DOHH2 (cell line): ENCODE results near the gene ROCK2.

Source experiments
- H3F3A ChIP-seq: fragments of 200-600 bp; sonication (generic), shearing (Covaris generic); 2 replicates; pipeline ENCODE4 v1.6.0; 2016; ENCODE audit warnings: antibody characterized with exemption, mild to moderate bottlenecking; ENCODE audit not compliant: control insufficient read depth, insufficient read depth
- H3K27ac ChIP-seq: fragments of 200-600 bp; sonication (generic); 2 replicates; pipeline ENCODE4 v1.5.1; 2014; ENCODE audit warnings: low read depth, mild to moderate bottlenecking, low read length, moderate library complexity
- H3K27me3 ChIP-seq: fragments of 200-600 bp; sonication (generic); 2 replicates; pipeline ENCODE4 v1.6.1; 2014; ENCODE audit warnings: mild to moderate bottlenecking, low read length, mixed read lengths; ENCODE audit not compliant: control insufficient read depth
- H3K36me3 ChIP-seq: fragments of 200-600 bp; sonication (generic); 2 replicates; pipeline ENCODE4 v1.6.1; 2014; ENCODE audit warnings: mild to moderate bottlenecking, low read length, moderate library complexity, mixed read lengths; ENCODE audit not compliant: control insufficient read depth
- H3K4me1 ChIP-seq: fragments of 200-600 bp; sonication (generic); 2 replicates; pipeline ENCODE4 v1.6.1; 2014; ENCODE audit warnings: mild to moderate bottlenecking, low read length, mixed read lengths; ENCODE audit not compliant: control insufficient read depth
- H3K4me2 ChIP-seq: fragments of 200-600 bp; sonication (generic); 2 replicates; pipeline ENCODE4 v1.6.0; 2014; ENCODE audit warnings: mild to moderate bottlenecking, low read length, moderate library complexity
- H3K4me3 ChIP-seq: fragments of 200-600 bp; sonication (generic); 2 replicates; pipeline ENCODE4 v1.5.1; 2014; ENCODE audit warnings: mild to moderate bottlenecking, low read length, mixed read lengths
- H3K79me2 ChIP-seq: fragments of 200-600 bp; sonication (generic); 2 replicates; pipeline ENCODE4 v1.6.1; 2014; ENCODE audit warnings: mild to moderate bottlenecking, low read length, mixed read lengths; ENCODE audit not compliant: control insufficient read depth
- H3K9me2 ChIP-seq: fragments of 200-600 bp; sonication (generic); replicated peaks from 2 replicates; pipeline ENCODE4 v1.6.1; 2014; ENCODE audit warnings: mild to moderate bottlenecking, low read length, mixed read lengths; ENCODE audit not compliant: control insufficient read depth
- H3K9me3 ChIP-seq: fragments of 200-600 bp; sonication (generic); 2 replicates; pipeline ENCODE4 v1.6.1; 2014; ENCODE audit warnings: antibody characterized with exemption, low read length, mixed read lengths; ENCODE audit not compliant: control insufficient read depth, insufficient read depth
- H4K20me1 ChIP-seq: fragments of 200-600 bp; sonication (generic); 2 replicates; pipeline ENCODE4 v1.6.0; 2014; ENCODE audit warnings: low read depth, mild to moderate bottlenecking, antibody characterized with exemption, low read length, moderate library complexity; ENCODE audit not compliant: control insufficient read depth, insufficient read depth
- EZH2phosphoT487 ChIP-seq: fragments of 200-600 bp; sonication (generic); IDR thresholded peaks from 2 replicates; pipeline ENCODE4 v1.6.1; 2017; ENCODE audit warnings: borderline replicate concordance, mild to moderate bottlenecking, antibody characterized with exemption, low read length, moderate library complexity, mixed read lengths
- TF ChIP-seq, protein P1 (sequence below): fragments of 200-600 bp; sonication (generic); IDR thresholded peaks from one replicate; pipeline ENCODE4 v1.5.1; 2014; ENCODE audit warnings: antibody characterized with exemption, mild to moderate bottlenecking, low read depth, low read length; ENCODE audit not compliant: poor library complexity, severe bottlenecking

Gene ROCK2

DNA sequence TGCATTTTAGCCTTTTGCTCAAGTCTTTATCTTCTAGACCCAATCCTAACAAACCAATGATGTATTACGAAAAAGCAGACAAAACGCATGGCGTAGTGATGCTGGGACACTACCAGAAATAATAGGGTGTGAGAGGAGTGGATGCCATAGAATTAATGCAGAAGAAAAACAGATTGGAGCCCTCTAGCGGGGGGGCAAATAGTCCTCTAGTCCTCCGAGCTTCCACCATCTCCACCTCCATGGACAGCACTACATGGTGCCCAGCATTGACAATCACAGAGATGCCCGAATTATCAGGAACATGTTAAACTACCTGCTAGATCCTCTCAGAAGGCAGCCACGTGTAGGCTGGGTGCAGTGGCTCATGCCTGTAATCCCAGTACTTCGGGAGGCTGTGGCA, 15.4 kb upstream of the ROCK2 start:
- Histone ChIP-seq H3K27ac (no peak overlapping the region), H3K36me3 (no peaks in the 10 kb centered on the region), H3K27me3 (peaks cover 4% of the 10 kb centered on the region; the same call in 1 of the 2 replicates), H3K9me3 (no peaks in the 10 kb centered on the region), H3K4me3 (no peak overlapping the region), H3K9me2 (no peaks in the 10 kb centered on the region), H3K4me1 (no peaks in the 10 kb centered on the region), H3K4me2 (no peak overlapping the region), H3F3A (no peaks in the 10 kb centered on the region), H4K20me1 (no peaks in the 10 kb centered on the region), H3K79me2 (no peaks in the 10 kb centered on the region)
- TF ChIP-seq, protein P1, sequence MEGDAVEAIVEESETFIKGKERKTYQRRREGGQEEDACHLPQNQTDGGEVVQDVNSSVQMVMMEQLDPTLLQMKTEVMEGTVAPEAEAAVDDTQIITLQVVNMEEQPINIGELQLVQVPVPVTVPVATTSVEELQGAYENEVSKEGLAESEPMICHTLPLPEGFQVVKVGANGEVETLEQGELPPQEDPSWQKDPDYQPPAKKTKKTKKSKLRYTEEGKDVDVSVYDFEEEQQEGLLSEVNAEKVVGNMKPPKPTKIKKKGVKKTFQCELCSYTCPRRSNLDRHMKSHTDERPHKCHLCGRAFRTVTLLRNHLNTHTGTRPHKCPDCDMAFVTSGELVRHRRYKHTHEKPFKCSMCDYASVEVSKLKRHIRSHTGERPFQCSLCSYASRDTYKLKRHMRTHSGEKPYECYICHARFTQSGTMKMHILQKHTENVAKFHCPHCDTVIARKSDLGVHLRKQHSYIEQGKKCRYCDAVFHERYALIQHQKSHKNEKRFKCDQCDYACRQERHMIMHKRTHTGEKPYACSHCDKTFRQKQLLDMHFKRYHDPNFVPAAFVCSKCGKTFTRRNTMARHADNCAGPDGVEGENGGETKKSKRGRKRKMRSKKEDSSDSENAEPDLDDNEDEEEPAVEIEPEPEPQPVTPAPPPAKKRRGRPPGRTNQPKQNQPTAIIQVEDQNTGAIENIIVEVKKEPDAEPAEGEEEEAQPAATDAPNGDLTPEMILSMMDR: no peak
- TF ChIP-seq EZH2phosphoT487: no peak

DNA sequence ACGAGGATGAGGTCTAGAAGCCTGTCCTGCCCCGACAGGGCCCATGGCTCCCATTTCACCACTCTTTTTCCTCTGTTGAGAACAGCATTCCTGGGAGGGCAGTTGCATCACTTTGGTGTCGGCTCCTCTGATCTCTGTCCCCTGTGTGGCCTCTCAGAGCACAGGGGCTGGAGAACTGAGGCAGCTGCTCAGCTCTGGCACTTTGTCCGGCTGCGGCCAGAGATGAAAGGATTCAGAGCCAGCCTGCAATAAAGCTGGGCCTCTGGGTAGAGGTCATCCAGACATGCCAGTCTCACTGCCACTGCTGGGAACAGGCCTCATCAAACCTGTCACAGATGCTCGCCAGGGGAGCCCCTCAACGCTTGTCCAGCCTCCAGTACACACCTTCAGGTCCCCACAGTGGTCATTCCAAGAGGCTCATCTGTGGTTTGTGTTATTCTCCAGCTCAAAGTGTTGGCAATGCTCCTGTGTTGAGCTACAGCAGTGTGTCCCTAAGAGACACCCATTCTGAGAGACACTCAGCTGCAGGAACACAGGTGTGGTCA, 13.1 kb upstream of the ROCK2 start:
- no peak overlapping the region for H3K27ac ChIP-seq
- H3F3A ChIP-seq: no peaks in the 10 kb centered on the region
- no peaks in the 10 kb centered on the region for H3K79me2 ChIP-seq
- H3K9me3 ChIP-seq: no peaks in the 10 kb centered on the region
- no peaks in the 10 kb centered on the region for H3K4me1 ChIP-seq
- TF ChIP-seq EZH2phosphoT487: no peak
- TF ChIP-seq, protein P1: no peak
- no peaks in the 10 kb centered on the region for H3K9me2 ChIP-seq
- no peak overlapping the region for H3K4me2 ChIP-seq
- no peaks in the 10 kb centered on the region for H3K36me3 ChIP-seq
- no peaks in the 10 kb centered on the region for H4K20me1 ChIP-seq
- no peak overlapping the region for H3K4me3 ChIP-seq
- peaks cover 3% of the 10 kb centered on the region; the same call in 1 of the 2 replicates for H3K27me3 ChIP-seq

DNA sequence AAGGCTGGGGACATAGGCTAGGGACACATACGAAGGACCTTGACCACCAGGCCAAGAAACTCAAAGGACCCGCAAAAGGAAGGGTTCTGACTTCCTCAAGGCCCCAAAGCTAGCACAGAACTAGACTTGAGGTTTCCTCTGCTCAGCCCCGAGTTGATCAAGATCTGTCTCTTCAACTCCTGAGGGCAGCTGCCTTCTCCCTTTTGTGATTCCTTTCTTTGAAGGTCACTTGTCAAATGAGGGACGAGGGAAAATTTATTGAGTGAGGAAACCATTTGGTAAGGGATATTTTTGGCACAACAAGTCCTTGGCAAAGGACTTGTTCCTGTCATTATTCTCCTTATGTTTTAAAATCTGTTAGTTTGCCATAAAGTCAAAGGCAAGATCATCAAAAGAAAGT, 12.3 kb upstream of the ROCK2 start:
- Histone ChIP-seq H3K27me3 (no peaks in the 10 kb centered on the region), H3K36me3 (no peaks in the 10 kb centered on the region), H4K20me1 (no peaks in the 10 kb centered on the region), H3K4me2 (no peak overlapping the region), H3K27ac (no peak overlapping the region), H3F3A (no peaks in the 10 kb centered on the region), H3K9me2 (no peaks in the 10 kb centered on the region), H3K4me3 (no peak overlapping the region), H3K9me3 (no peaks in the 10 kb centered on the region), H3K79me2 (no peaks in the 10 kb centered on the region), H3K4me1 (no peaks in the 10 kb centered on the region)
- TF ChIP-seq, protein P1: no peak
- TF ChIP-seq EZH2phosphoT487: no peak
